HG02623 (cell line): ENCODE results near the gene MRPL21.

Experiments
- ATAC-seq: cut with Tn5 transposase; IDR thresholded peaks from one replicate; pipeline ENCODE4 v1.9.1; 2021; ENCODE audit warnings: moderate library complexity; ENCODE audit not compliant: unreplicated experiment

Gene MRPL21

DNA sequence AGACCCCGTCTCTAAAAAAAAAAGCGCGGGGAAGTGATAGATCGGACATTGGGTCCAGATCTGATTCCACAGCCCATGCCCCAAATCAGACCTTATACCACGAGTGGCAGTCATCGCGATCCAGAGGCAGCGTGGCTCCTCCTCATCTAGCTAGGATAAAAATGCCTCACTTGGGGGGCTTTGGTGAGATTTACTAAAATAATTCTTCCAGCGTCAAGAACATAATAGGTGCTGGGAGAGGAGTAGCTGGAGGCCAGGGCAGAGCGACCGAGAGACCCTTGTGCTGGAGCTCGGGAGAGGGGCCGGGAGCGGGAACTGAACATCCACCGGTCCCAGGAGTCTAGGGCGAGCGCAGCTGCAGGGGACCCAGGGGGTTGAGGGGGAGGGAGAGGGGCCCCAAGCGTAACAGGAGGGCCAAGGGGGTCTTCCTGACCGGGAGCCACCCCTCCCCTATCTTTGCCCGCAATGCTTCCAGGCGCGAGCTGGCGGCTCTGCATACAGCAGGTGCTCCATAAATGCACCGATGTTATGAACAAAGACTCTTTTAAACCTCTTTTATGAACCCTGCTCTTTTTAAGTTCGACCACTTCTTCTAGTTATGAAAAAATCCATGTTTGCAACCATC is 61.1 kb downstream of the MRPL21 start:
- no peak for ATAC-seq

DNA sequence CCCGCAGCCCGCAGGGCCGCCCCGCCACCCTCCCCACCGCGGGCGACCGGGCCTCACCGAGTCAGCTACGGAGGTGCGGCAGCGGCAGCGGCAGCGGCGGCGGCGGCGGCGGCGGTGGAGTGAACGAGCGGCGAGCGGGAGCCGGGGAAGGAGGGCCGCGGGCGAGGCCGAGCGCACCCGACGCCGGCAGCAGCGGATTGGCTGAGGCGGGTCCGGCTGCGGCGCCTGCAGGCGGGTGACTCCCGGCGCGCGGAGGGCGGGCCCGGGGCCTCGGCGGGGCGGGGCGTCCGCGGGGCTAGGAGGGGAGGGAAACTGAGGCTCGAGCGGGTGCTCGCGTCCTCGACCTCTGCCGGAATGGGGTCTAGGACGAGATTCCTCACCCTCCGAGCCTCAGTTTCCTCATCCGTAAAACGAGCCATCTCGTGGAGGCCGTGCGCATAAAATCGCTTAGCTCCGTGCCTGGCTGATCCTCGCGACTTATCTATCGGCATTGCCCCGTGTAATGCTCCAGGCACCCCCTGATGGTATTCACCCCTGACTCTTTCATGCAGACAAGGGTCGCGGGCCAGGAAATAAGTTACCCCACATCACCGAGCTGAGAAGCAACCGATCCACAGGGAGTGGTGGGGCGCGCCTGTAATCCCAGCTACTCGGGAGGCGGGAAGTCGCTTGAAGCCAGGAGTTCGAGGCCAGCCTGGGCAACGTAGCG is 61.8 kb downstream of the MRPL21 start, which contains the start of gene CPT1A:
Gene CPT1A (minus strand): TSS at position 199 of the 709 bp plus-strand sequence. CDS start 26,442 bp downstream, outside the sequence.
- ATAC-seq, result no peak
